Suppressor macrophage treated with lipopolysaccharide for 4 hours (primary cell): ENCODE measurements around the gene TNFRSF6B.

Source experiments
- DNase-seq: peaks from one replicate; pipeline ENCODE4 v3.0.0-alpha.2; 2020

The TNFRSF6B gene

GRCh38 chr20:63739130-63740069 is 42.9 kb downstream of the TNFRSF6B start, which contains the start of gene SLC2A4RG:
SLC2A4RG (plus strand) TSS chr20:63739776; CDS start chr20:63739913, 137 bp downstream.
- peak; percentile 93 for DNase-seq

DNA sequence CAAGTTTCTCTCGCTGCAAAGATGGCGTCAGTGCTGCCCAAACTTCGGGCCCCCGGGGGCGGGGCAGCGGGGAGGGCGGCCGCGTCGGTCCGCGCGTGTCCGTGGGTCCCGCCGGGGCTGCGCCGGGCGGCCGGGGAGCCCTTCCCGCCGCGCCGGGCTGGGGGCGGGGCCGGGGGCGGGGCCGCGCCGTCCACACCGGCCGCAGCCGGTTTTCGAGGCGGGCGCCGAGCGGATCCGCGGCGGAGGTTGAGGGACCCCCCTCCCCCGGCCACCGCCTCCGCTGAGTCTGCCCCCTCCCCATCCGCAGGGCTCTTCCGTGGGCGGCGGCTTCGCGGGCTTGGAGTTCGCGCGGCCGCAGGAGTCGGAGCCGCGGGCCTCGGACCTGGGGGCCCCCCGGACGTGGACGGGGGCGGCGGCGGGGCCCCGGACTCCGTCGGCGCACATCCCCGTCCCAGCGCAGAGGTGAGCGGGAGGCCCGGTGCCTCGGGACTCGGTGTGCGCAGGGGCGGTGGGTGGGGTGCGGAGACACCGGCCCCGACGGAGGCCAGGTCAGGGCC is 43.7 kb downstream of the TNFRSF6B start:
- DNase-seq = no peak

GRCh38 chr20:63740627-63741353 is 44.3 kb downstream of the TNFRSF6B start:
- peak; percentile 71 for DNase-seq

DNA sequence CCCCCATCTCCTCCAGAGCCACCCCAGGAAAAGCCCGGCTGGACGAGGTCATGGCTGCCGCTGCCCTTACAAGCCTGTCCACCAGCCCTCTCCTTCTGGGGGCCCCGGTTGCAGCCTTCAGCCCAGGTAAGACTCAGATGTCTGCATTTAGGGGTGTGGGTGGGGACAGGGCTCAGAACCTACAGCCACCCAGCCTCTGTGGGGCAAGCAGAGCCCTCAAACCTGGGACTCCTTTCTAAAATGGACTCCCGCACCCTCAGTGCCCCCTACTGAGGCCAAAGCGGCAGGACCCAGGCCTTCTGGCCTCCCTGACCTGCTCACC is 44.9 kb downstream of the TNFRSF6B start:
- no peak for DNase-seq

- DNase-seq = no peak
These were observed 45.4 kb downstream of the TNFRSF6B start for GRCh38 chr20:63741676-63742380.

DNA sequence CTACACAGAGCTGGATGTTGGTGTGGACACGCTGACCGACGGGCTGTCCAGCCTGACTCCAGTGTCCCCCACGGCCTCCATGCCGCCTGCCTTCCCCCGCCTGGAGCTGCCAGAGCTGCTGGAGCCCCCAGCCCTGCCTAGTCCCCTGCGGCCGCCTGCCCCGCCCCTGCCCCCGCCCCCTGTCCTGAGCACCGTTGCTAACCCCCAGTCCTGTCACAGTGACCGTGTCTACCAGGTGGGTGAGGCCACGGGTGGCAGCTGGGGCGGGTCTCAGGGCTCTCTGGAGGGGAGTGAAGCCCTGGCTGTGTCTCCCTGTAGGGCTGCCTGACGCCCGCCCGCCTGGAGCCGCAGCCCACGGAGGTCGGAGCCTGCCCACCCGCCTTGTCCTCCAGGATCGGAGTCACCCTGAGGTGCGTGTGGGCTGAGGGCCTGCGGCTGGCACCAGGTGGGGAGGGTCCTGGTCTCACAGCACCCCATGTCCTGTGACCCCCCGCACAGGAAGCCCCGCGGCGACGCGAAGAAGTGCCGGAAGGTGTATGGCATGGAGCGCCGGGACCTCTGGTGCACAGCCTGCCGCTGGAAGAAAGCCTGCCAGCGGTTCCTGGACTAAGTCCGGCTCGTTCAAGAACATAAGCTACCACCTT is 46.1 kb downstream of the TNFRSF6B start:
- no peak for DNase-seq

DNA sequence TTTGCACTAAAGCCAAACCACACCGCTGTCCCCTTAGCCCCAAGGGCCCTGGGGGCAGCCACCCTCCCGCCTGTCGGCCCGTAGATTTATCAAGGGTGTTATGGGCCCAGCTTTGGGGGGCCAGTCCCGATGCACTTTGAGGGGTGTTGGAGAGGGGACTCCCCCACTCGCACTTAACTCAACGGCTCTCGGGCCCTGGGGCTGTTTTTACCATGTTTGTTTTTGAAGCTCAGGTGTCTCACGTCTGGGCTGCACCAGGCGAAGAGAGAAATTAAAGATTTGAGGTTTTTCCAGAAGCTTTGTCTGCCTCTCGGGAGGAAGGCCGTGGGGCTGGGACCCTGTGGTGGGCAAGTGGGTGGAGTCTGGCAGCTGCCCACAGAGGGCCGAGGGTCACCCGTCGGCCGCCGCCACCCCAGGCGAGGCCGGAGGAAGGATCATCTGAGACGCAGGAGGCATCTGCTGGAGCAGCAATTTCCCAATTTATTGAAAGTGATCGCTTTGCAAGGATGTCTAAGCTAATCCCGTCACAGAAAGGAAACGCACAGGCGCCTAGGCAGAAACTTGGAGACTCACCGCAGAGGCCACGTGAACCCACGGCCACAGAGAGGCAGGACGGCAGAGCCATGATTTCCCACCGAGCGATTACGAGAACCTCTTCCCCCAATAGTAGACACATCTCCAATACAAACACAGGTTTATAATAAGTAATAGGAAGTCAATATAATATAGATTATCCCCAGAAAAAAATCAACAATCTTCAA is 46.9 kb downstream of the TNFRSF6B start:
- no peak for DNase-seq

DNA sequence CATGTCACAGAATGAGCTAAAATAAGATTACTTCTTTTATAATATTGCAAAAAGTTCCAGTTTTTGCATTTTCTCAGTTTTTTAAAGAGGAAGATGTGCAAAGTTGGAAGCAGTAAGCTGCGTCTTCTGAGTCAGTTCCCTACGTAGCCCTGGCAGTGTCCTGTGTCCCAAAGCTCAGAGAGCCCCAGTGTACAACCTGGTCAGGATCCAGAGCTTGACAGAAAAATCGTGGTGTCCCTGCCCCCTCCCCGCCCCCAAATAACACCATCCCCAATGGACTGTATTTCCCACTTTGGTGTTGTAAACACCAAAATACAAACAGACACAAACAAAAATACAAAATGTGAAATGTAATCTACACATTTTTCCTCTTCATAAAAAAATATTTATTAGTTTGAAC is 47.7 kb downstream of the TNFRSF6B start:
- no peak for DNase-seq

- no peak for DNase-seq
These were observed 48.3 kb downstream of the TNFRSF6B start for GRCh38 chr20:63744574-63745423.

- no peak for DNase-seq
These were observed 49.0 kb downstream of the TNFRSF6B start for GRCh38 chr20:63745424-63745805.

- no peak for DNase-seq
These were observed 49.7 kb downstream of the TNFRSF6B start for GRCh38 chr20:63745961-63746731.

- no peak for DNase-seq
These were observed 50.4 kb downstream of the TNFRSF6B start for GRCh38 chr20:63746751-63747315.

DNA sequence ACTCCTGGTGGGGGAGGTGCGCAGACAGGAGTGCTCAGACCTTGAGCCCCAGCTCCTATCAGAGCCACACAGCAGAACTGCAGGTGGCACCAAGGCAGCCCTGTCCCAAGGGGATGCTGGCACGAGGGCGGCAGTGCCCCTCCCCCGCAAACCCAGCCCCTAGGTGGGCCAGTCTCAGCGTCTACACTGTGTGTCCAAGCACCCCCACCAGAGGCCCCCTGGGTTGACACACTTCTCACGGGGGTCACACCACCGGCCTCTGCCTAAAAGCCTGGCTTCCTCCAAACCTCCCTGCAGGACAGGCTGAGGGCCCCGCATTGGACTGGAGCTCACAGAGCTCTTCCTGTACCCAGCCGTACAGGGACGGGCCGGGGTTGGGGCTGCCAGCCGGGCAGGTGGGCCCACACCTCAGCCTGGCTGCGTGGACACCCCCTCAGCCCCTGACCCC is 51.2 kb downstream of the TNFRSF6B start:
- DNase-seq = no peak
